HEK293T (cell line): ENCODE measurements around the gene POLR1A.

Source experiments
- BHLHE40 ChIP-seq: fragments of 450-650 bp; IDR thresholded peaks from 2 replicates; pipeline ENCODE4 v1.6.1; 2016; ENCODE audit warnings: mild to moderate bottlenecking, moderate library complexity, borderline replicate concordance
- ELF4 ChIP-seq: fragments of 450-650 bp; IDR thresholded peaks from 2 replicates; pipeline ENCODE4 v1.6.1; 2017; ENCODE audit warnings: antibody characterized with exemption
- NFRKB ChIP-seq: fragments of 450-650 bp; IDR thresholded peaks from 2 replicates; pipeline ENCODE4 v1.6.1; 2016; ENCODE audit warnings: mild to moderate bottlenecking, moderate library complexity
- SP1 ChIP-seq: fragments of 450-650 bp; IDR thresholded peaks from 2 replicates; pipeline ENCODE4 v1.6.1; 2017
- TARDBP ChIP-seq: fragments of 450-650 bp; IDR thresholded peaks from 2 replicates; pipeline ENCODE4 v1.6.1; 2016

DNA sequence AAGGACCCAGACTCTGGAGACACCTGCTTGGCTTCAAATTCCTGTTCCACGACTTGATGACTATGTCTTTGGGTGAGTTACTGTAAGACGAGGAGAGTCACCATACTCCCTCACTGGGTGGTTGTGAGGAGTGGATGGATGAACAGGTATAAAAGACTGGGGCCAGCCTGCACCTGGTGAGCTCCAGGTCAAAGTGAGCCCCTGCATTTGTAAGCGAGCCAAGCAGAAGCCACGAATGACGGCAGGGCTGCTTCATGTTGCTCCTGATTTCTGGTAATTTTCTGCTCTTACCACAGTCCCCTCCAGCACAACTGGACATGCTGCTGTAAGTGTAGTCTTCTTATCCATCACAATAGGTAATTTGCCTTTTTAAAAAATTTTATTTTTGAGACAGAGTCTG lies 86.6 kb downstream of the POLR1A start:
- TF ChIP-seq BHLHE40 = no peak
- no peak for TF ChIP-seq SP1
- no peak for TF ChIP-seq ELF4
- TF ChIP-seq NFRKB = no peak
- no peak for TF ChIP-seq TARDBP
